Hematopoietic multipotent progenitor cell treated with erythropoietin and hydrocortisone succinate and interleukin-3 and kit ligand, for 17 days (in vitro differentiated cells): ENCODE data around the gene CD300LG.
A peak's percentile ranks its signal among the peaks of the same experiment; 100 is the strongest.
"Not testable (repeated sequence)": the region's sequence is repeated elsewhere in the genome, so short reads cannot be mapped to it uniquely, and the experiment has no call there.

Source experiments
- DNase-seq: peaks from one replicate; pipeline ENCODE4 v3.0.0-alpha.2; 2015; ENCODE audit warnings: low spot score

The CD300LG gene

DNA sequence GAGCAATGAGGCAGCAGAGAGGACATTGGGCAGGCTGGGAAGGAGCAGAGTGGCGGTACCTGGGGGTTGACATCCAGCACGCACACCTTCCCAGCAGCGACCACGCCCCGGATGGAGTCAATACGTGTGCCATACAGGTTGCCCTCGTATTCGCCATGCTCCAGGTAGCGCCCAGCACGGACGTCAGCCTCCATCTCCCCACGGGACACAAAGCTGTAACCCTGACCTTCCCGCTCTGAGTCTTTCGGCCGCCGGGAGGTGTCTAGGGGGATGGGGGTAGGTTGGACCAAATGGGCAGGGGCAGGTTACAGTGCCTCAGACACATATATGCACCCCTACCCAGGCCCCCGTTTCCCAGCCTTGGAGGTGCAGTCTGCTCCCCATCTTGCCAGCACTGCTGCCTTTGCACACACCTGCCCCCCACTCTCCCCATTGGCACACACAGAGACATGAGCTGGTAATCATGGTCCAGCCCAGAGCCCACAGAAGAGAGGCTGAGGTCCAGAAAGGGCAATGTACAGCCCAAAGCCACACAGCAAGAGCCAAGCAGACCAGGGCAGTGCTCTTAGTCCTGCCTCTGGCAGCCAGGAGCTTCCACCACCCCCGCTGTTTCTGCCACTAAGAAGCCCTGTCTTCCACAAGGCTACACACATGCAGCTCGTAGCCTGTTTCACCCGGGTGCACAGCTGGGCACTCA lies 32.9 kb downstream of the CD300LG start:
- DNase-seq = no peak

DNA sequence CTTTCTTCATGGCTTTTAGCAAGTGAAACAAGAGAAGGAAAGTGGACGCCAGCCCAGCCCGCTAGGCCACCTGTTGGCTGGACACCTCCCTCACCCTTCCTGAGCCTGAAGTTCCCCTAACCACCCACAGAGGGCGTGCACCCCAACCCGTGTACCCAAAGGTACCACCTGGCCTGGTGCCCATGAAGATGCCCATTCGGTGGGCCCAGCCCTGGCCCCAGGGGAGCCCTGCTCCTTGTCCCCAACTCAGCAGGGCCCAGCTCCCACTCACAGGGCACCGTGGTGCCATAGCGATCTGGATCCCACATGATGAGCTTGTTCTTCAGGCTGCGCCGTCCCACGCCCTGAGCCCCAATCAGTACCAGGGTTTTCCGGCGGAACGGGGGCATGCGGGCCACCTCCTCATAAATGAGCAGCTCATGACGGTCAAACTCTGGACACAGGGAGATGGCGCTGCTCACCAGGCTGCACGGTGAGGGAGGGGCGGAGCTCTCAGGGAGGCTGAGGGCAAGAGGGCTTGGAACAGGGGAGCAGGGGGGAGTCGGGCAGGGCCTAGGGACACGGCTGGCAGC lies 33.5 kb downstream of the CD300LG start:
- DNase-seq = peak; percentile 21

DNA sequence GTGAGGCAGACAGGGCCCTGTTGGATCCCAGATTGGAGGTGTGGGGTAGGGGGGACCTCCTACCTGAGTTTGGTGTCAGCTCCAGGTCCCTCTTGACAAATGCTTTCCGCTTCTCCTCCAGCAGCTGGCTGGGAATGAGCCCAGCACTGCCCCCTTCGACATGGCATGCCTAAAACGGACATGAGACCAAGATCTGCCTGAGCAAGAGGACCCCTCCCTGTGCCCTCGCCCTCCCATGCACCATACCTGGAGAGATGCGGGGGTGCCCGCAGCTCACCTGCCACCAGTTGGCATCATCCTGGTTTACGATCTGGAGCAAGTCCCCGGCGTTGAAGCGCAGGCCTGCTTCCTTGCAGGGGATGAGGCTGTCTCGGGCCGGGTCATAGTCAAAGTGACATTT lies 34.2 kb downstream of the CD300LG start:
- no peak for DNase-seq

DNA sequence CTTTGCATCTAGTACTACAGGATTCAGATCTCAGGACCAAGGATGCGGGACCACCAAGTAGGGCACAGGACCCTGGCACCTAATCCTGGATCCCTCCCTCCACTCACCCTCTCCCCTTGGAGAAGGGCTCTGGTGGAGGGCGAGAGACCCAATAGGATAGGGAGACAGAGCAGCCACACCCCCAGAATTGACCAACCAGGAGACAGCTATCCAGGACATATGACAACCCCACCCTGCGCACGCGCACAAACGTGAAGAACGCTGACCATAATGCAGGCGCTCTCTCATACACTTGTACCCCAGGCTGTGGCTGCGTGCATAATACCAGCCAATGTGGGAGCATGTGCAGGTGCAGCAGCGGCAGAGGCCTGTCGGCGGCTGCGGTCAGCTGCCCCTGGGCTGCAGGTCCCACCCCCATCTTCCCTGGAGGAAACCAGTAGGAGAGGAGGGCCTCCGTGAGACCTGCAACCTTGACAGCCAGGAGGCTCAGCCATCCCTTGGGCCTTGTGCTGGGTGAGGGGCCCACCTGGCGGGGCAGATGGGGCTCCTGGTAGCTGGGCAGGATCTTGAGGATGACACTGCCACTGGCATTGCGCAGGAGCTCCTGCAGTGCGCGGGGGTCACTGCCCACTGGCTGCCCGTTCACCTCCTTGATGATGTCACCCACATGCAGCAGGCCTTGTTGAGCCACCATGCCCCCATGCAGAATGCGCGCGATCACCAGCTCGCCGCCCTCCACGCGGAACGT lies 35.0 kb downstream of the CD300LG start:
- no peak for DNase-seq

DNA sequence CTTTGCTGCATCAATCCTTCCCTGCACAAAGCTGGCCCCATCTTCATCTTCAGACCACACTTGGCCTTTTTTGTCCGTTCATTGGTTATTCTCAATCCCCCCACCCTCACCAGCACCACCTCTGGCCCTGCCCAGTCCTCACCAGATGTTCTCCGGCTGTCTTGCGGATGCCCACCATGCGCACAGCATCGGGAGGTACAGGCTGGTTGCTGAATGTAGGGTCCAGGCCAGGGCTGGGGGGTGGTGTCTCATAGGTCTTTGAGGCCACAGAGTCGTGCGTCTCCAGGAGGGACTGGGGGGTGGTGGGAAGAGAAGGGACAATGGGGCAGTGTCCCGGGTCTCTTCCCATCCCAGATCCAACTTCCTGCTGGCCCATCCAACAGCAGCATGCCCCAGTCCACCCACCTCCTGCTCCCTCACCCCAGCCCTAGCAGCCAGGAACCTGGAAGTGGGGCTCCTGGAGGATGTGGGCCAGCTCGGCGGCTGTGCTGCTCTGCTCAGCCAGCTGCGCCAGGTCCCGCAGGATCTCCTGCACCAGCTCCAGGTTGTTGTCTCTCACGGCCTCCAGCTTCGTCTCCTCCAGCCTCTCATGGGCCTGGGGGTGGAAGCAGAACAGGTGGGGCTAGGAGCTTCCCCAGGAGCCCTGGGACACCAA lies 35.9 kb downstream of the CD300LG start:
- no peak for DNase-seq

DNA sequence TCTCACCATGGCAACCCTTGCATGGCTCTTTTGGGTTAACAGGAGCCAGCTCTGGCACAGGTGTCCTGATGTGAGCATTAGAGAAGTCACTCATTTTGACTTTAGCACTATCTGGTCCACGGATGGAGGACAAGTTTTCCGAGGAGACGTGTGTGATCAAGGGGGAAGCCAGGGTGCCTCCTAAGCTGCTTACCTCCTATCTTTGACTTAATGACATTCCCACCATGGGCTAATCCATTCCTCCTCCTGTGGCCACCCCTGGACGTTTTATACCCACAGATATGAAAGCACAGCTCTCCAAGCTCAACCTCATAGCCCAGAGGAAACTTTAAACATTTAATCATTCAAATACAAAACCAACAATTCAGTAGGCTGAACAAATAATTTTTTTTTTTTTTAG lies 41.6 kb downstream of the CD300LG start:
- no peak for DNase-seq

DNA sequence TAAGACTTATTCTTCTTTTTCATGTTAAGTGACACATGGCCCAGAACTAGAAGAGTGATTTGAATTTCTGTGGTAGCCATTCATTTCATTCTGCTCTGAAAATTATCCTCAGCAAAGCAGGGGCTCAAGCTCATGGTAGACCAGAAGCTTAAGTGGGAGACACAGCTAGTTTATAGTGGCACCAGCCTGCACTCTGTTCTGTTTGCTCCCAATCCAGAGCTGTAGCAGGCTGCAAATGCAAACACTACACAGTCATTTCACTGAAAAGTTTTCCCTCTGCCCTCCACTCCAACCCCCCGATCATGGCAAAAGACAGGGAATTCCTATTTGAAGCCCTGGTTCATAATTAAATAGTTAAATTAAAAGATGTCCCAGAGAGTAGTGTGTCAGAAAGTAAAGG lies 43.3 kb downstream of the CD300LG start:
- DNase-seq = no peak

DNA sequence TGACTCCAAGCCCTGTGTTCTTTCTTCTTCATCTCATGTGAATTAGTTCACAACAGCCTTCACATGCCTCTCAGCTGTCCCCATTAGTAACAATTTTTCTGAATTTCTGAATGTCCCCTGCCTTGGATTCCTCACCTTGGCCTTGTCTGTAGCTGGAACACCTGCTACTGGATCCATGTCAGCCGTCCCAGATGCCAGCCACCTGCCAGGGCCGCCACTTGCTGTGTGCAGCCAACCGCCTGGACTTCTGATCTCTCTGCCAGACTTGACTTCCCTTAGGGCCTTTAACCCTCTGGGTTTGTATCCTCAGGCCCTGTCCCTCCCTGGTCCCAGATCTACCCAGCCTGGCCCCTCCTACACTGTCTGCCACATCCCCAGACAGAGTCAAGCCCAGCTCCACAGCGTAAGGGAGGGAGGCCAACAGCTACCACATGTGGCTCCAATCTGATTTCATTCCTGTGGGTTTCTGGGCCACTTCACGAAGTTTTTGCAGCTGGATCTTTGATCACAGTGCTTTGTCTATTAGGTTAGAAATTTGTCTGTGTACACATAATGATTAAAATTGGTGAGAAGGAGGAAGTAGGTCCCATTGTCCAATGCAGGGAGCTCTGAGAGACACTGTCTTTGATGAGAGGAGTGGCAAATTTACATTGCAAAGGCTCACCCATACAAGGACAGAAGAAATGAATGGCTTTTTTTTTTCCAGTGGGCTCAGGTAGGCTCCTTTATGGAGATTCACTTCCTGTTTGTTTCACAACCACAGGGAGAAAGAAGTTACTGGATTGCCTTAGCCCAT lies 45.1 kb downstream of the CD300LG start:
- DNase-seq = no peak

DNA sequence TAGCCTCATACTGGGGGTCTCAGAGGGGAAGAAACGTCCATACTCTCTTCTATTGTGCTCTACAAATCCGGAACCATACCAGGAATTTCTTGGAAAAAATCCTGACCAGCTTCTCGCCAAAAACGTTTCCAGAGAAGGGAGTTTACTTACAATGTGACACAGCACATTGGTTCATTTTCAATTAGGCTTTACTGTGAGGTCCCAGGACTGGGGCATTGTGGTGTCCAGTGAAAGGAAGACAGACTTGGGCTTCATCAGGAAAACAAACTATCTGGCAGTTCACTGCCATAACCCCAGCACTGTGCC lies 45.6 kb downstream of the CD300LG start:
- no peak for DNase-seq

DNA sequence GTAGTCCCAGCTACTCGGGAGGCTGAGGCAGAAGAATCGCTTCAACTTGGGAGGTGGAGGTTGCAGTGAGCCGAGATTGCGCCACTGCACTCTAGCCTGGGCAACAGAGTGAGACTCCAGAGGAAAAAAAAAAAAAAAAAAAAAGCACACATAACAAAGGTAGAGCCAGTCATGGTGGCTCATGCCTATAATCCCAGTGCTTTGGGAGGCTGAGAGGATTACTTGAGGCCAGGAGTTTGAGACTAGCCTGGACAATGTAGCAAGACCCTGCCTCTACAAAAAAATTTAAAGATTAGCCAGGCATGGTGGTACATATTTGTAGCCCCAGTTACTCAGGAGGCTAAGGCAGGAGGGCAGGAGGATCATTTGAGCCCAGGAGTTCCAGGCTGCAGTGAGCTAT lies 47.5 kb downstream of the CD300LG start:
- DNase-seq = not testable (repeated sequence)

DNA sequence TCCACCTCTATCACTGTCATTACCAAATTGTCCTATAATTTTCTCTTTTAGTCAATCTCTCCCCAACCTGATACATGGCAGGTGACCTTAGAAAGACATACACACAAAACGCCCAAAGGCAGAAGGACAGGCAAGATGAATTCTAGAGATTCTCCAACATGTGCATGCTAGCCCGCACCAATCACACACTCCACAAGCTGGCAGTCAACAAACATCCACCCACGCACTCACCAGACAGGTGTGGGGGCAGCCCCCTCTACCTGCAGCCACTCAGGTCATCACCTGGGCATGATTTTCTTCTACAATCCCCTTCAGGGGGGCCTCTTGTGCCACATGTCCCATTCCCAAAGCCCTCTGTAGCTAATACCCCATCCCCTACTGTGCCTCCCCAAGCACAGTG lies 50.9 kb downstream of the CD300LG start:
- DNase-seq = no peak

DNA sequence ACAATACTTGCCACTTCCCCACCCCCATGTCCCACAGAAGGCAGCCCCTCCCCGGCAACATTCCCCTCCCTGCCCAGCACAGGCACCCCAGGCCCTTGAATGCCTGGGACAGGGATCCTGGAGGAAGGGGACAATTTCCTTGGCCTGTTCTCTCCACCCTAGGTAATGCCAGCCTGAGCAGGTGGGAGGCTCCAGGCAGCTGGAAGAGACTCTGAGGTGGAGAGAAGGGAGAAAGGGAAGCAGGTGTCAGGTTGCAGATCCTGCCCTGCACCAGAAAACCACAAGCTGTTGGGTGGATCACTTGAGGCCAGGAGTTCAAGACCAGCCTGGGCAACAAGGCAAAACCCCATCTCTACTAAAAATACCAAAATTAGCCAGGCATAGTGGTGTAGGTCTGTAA lies 51.5 kb downstream of the CD300LG start:
- DNase-seq = no peak

DNA sequence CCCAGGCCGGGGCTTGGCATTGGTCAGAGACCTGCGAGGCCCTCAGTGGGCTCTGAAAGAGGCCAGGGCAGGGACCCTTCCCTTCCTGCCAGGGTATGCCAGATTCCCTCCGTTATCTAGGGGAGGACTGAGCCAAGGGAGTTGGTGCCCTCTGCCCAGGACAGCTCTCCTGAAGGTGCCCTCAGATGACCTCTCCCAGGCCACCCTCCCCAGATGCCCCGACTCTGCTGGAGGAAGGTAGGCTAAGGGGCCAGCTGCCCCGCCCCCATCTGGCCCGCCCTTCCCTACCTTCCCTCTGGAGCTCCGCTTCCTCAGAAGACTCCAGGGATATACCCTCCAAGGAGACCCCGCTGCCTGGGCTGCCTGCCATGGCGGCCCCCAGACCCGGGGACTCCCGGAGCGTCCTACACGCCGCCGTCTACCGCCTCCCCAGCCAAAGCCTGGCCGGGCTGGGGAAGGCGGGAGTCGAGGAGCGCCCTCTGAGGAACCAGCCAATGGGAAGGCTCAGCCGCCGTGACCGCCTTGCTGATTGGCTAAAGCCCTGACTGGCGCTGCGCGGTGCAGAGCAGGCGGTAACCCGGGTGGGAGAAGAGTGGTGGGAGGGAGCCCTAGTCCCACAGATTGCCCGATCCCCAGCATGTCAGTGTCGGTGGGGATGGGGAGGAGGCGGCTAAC lies 53.3 kb downstream of the CD300LG start:
- no peak for DNase-seq

DNA sequence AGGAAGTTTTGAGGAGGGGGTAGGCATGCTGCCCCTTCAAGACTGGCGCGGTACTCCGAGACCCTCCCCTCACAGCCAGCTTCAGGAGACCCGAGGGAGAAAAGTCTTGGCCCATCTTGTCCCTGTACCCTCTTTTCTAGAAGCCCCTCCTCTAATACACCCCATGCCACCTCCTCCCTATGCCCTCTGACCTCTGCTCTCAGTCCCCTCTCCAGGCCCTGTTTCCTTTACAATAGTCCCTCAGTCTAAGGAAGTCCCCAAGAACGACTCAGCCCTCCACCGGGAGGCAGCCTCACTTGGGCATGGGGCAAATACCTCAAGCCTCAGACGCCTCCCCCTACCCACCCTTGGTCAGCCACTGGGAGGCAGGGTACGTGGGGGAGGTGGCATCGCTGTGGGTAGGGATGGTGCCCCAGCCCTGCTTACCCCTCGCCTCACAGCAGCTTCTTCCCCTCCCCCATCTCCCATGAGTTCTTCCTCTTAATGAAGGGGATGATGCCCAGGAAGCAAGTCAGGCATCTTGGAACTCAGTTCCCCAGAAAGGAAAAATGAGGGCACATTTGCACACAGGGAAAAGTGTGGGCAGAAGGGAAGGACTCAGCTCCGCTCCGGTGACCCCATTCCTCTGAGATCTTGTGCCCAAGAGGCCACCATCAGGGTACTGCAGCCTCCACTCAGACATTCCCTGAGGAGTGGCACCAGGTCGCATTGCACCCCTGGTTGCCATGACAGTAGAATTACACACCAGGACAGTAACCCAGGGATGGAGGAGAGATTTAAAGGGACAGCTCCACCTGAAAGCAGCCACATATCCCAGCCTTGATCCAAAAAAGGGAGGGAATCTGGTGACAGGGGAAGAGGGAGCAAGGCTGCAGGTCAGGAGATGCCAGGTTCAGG lies 54.1 kb downstream of the CD300LG start:
- DNase-seq = no peak

DNA sequence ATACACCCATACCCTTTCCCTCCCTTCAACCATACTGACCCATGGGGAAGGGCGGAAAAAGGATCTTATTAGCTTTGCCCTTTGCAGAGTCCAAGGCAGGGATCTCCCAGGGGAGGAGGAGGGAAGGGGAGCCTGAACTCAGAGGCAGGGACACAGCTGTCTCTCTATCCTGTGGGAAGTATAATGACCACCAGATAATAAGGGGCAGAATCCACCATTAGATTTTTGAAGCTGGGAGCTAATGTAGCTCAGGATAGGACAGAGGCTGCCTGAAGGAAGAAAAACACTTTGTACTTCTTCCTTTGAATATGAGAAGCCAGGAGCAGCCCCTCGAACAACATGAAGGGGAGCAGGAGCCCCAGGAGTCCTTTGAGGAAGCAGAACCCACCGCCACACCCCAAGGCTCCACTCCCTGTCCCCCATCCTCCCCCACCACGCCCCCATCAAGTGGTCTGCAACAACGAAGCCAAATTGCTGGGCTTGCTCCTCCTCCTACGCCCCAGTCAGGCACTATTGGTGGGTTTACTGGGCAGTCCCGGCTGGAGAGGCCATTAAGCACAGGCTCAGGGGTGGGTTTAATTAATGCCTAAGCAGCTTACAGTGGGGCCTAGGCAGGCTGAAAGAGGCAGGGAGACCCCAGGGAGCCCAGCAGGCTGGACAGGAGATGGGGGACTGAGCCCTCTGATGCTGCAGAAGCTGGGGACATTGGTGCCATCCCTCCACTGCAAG lies 55.0 kb downstream of the CD300LG start:
- DNase-seq = no peak

DNA sequence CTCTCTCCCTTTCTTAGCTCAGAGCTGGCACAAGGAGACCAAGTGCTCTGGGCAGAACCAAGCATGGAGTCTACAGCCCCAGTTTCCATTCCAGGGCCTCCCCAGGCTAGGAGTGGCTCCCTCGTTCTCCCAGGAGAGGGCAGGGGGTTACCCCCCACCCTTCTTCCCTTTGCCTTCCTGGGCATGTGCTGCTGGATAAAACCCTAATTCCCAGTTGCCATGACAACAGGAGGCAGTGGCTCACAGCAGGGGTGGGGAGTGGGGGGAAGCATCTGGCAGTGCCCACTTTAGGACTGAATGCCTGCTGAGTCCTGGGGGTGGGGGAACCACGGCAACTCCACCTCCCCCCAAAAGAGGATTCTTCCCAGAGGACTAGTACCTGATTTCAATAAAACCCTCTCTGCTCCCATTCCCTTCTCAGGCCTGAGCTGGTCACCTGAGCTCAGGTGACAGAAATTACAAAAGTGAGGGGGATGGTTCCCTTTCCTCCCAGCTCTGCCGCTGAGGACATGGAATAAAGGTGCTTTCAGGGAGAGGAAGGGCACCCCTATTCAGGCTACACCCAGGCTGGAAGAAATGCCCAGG lies 58.5 kb downstream of the CD300LG start:
- no peak for DNase-seq

DNA sequence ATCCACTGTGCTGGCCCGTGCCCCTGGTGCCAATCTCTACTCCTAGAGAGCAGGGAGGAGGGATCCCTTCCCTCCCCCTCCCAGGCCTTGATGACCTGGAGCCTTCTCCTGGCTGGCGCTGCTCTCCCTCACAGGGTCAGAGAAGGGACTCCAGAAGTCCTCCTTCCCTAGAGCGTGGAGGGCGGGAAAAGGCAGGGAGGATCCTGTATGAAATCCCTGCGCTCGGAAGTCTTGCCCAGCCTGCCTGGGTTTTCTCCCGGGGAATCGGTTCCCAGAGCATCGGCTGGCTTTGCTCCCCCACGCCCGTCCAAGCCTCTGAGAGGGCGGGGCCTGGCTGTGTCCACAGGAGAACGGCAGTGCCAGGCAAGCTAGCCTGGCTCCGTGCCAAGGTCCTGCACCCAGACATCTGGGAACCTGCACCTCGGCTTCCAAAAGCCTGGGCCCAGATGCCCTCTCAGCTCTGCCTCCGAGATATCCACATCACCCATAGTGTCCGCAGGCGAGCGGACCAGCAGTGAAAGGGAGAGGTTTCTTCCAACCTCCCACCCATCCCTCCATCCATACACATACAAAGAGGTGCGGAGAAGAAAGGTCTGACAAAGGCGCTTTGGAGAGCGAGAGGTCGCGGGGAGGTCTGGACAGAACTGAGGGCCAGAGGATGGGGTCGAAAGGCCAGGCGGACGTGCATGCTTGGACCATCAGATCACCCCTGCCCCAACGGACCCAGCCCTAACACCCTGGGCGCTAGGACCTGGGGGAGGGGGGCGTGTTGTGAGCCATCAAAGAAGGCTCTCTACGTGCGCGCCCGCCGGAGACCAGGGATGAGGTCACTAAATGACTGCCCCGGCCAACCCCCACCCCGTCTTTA lies 59.2 kb downstream of the CD300LG start:
- no peak for DNase-seq

DNA sequence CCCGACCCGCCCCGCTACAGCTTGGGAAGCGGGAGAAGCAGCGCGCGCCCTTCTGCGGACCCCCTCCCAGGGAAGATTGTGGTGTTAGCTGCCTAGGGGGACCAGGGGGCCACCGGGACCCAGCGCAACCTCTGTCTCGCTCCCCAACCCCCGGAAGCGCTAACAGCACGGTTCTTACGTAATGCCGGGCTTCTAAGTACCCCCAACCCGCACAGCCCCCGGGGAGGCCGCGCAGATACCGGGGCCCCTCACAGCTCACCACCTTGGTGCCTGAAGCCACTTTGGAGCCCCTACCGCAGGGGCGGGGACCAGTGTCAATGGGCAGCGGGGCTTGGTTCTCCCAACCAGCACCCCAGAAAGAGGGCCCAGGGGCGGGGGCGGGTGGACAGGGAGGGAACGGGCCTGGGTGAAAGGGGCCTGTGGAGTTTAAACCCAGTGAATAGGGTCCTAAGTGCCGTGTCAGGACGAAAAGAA lies 60.0 kb downstream of the CD300LG start:
- DNase-seq = no peak
